Skeletal muscle satellite cell (primary cell): Measurements from ENCODE around the gene BCL11B.
A peak's percentile ranks its signal among the peaks of the same experiment; 100 is the strongest.

ENCODE experiments used
- H3K27me3 ChIP-seq: 2 replicates; pipeline ENCODE4 v1.7.0; 2013; ENCODE audit warnings: low read length; ENCODE audit not compliant: control insufficient read depth, insufficient read depth
- H3K36me3 ChIP-seq: 2 replicates; pipeline ENCODE4 v1.7.0; 2013; ENCODE audit warnings: mild to moderate bottlenecking, control low read depth, low read length; ENCODE audit not compliant: insufficient read depth
- H3K4me1 ChIP-seq: 2 replicates; pipeline ENCODE4 v1.7.0; 2013; ENCODE audit warnings: low read length; ENCODE audit not compliant: control insufficient read depth, insufficient read depth
- H3K4me2 ChIP-seq: 2 replicates; pipeline ENCODE4 v1.7.0; 2013; ENCODE audit warnings: mild to moderate bottlenecking, low read length
- H3K4me3 ChIP-seq: 2 replicates; pipeline ENCODE4 v1.7.0; 2013; ENCODE audit warnings: low read length
- H3K9ac ChIP-seq: 2 replicates; pipeline ENCODE4 v1.7.0; 2013; ENCODE audit warnings: mild to moderate bottlenecking, low read depth, low read length, moderate library complexity
- H3K9me3 ChIP-seq: replicated peaks from 2 replicates; pipeline ENCODE4 v1.7.0; 2013; ENCODE audit warnings: mild to moderate bottlenecking, control low read depth, low read length

BCL11B gene

GRCh38 chr14:99282261-99283050 lies 10.5 kb upstream of the BCL11B start:
- Histone ChIP-seq H3K9me3 (no peaks in the 10 kb centered on the region), H3K9ac (no peak overlapping the region), H3K4me1 (no peaks in the 10 kb centered on the region), H3K4me2 (no peak overlapping the region), H3K4me3 (no peak overlapping the region), H3K27me3 (peaks cover 34% of the 10 kb centered on the region), H3K36me3 (no peaks in the 10 kb centered on the region)

DNA sequence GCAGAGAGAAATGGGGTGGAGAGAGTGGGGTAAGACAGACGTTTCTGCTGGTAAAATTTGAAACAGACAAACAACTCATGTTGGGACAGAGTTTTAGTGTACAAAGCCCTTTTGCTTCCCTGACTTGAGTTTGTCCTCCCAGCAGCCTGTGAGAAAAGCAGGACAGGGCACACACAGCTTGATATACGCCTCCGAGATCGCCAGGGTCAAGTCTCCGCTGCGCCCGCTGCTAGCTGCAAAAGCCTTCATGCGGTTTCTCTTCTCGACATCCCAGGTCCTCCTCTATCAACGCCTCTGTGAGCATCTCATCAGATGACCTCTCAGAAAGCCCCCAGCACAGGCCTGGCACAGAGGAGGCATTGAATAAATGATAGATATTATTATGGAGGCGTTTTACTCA lies 9.4 kb upstream of the BCL11B start:
- Histone ChIP-seq H3K27me3 (peaks cover 45% of the 10 kb centered on the region), H3K9ac (no peak overlapping the region), H3K4me3 (no peak overlapping the region), H3K9me3 (no peaks in the 10 kb centered on the region), H3K36me3 (no peaks in the 10 kb centered on the region), H3K4me2 (no peak overlapping the region), H3K4me1 (no peaks in the 10 kb centered on the region)

- H3K4me3 ChIP-seq: no peak overlapping the region
Observed at GRCh38 chr14:99280852-99281251, 8.9 kb upstream of the BCL11B start.

GRCh38 chr14:99280066-99280731 lies 8.2 kb upstream of the BCL11B start:
- no peak overlapping the region for H3K4me2 ChIP-seq
- no peaks in the 10 kb centered on the region for H3K9me3 ChIP-seq
- no peaks in the 10 kb centered on the region for H3K36me3 ChIP-seq
- peaks cover 53% of the 10 kb centered on the region for H3K27me3 ChIP-seq
- H3K9ac ChIP-seq: no peak overlapping the region
- H3K4me1 ChIP-seq: no peaks in the 10 kb centered on the region
- H3K4me3 ChIP-seq: no peak overlapping the region

More at GRCh38 chr14:99280852-99281251, 8.9 kb upstream of the BCL11B start:
- Histone ChIP-seq H3K4me1 (no peaks in the 10 kb centered on the region), H3K27me3 (peaks cover 50% of the 10 kb centered on the region), H3K9me3 (no peaks in the 10 kb centered on the region), H3K36me3 (no peaks in the 10 kb centered on the region), H3K9ac (no peak overlapping the region), H3K4me2 (no peak overlapping the region)

GRCh38 chr14:99278836-99279235 lies 6.8 kb upstream of the BCL11B start:
- no peak overlapping the region for H3K4me2 ChIP-seq
- H3K9ac ChIP-seq: no peak overlapping the region
- H3K9me3 ChIP-seq: no peaks in the 10 kb centered on the region
- no peaks in the 10 kb centered on the region for H3K36me3 ChIP-seq
- no peak overlapping the region for H3K4me3 ChIP-seq
- peaks cover 4% of the 10 kb centered on the region for H3K4me1 ChIP-seq
- peaks cover 54% of the 10 kb centered on the region for H3K27me3 ChIP-seq

DNA sequence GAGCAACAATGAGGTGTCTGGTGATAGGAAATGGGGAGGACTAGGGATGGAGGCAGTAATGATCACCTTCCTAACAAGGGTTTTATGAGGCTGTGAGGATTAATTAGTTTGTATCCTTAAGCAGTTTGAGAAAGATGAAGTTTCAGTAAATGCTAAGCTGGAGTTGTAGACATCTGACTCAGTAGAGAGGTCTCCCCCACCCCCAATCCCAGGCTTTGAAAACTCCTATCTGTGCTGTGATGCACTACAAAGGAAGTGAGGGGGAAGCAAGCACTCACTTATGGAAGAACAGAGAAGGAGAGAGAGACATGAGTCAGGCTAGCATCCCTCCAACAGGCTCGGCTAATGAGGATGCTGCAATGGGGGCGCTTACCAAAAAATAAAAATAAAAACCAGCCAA lies 5.5 kb upstream of the BCL11B start:
- H3K4me1 ChIP-seq: peaks cover 17% of the 10 kb centered on the region
- peaks cover 66% of the 10 kb centered on the region for H3K27me3 ChIP-seq
- H3K4me2 ChIP-seq: no peak overlapping the region
- no peaks in the 10 kb centered on the region for H3K9me3 ChIP-seq
- H3K9ac ChIP-seq: no peak overlapping the region
- H3K36me3 ChIP-seq: no peaks in the 10 kb centered on the region
- no peak overlapping the region for H3K4me3 ChIP-seq

DNA sequence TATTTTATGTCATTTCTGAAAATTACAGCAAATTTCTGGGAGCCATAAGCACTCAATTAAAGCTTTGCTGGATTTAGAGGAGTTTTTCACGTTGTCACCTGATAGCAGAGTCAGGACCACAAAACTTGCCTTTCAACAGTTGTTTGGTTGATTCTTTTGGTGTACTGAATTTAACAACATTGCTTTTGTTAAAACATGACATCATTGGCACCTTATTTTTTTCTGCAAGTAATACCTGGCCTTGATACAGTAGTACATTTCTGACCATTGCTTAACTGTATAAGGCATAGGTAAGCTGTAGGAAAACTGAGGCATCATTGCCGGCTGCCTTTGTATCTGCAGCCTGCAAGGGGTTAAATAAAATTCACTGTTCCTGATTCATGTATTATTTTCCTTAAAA lies 4.5 kb upstream of the BCL11B start:
- no peaks in the 10 kb centered on the region for H3K36me3 ChIP-seq
- H3K9ac ChIP-seq: no peak overlapping the region
- no peak overlapping the region for H3K4me2 ChIP-seq
- peaks cover 74% of the 10 kb centered on the region for H3K27me3 ChIP-seq
- no peaks in the 10 kb centered on the region for H3K9me3 ChIP-seq
- H3K4me1 ChIP-seq: peaks cover 20% of the 10 kb centered on the region
- H3K4me3 ChIP-seq: no peak overlapping the region

GRCh38 chr14:99275222-99275584 lies 3.2 kb upstream of the BCL11B start:
- Histone ChIP-seq H3K4me2 (no peak overlapping the region), H3K4me1 (peaks cover 20% of the 10 kb centered on the region), H3K36me3 (no peaks in the 10 kb centered on the region), H3K9ac (no peak overlapping the region), H3K4me3 (no peak overlapping the region), H3K27me3 (peaks cover 77% of the 10 kb centered on the region), H3K9me3 (no peaks in the 10 kb centered on the region)

GRCh38 chr14:99274346-99275221 lies 2.6 kb upstream of the BCL11B start:
- peaks cover 20% of the 10 kb centered on the region for H3K4me1 ChIP-seq
- no peak overlapping the region for H3K9ac ChIP-seq
- H3K4me2 ChIP-seq: peak overlapping the region; percentile 71
- no peaks in the 10 kb centered on the region for H3K36me3 ChIP-seq
- H3K4me3 ChIP-seq: peak overlapping the region; percentile 57
- peaks cover 79% of the 10 kb centered on the region for H3K27me3 ChIP-seq
- no peaks in the 10 kb centered on the region for H3K9me3 ChIP-seq

DNA sequence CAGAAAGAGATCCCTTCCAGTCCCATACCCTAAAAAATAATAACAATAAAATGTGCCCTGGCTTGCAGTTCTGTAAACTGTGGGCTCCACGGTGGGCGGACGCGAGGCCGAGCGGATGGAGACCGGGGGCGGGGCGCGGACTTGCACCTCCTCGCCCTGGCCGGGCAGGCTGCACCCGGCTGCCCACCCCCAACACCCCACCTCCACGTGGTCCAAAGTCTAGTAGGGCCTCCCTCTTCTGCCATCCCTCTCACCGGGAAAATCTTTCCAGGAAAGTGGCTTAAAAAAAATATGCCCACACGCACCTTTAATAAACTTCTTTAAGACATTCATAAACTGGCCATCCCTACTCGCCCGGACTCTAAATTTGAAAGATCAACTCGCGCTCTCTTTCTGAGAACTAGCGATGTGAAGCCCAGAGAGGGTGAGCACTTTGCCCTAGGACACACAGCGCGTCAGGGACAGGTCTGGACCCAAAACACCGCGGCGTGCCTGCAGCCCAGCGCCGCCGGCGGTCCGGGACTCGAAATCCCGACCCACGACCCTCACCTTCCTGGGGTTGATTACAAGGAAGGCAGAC lies 1.9 kb upstream of the BCL11B start:
- H3K4me3 ChIP-seq: peak overlapping the region; percentile 57
- peak overlapping the region; percentile 92 for H3K4me2 ChIP-seq
- peaks cover 20% of the 10 kb centered on the region for H3K4me1 ChIP-seq
- no peaks in the 10 kb centered on the region for H3K36me3 ChIP-seq
- peaks cover 78% of the 10 kb centered on the region for H3K27me3 ChIP-seq
- H3K9me3 ChIP-seq: no peaks in the 10 kb centered on the region
- H3K9ac ChIP-seq: no peak overlapping the region
